Keratinocyte (primary cell): Measurements from ENCODE around the gene VAMP2.
A peak's percentile ranks its signal among the peaks of the same experiment; 100 is the strongest.

ENCODE experiments used
- EZH2 ChIP-seq: IDR thresholded peaks from one replicate; pipeline ENCODE4 v1.6.1; 2012; ENCODE audit warnings: inconsistent platforms, mild to moderate bottlenecking, low read length, moderate library complexity
- TF ChIP-seq, protein P1 (sequence below), 3 experiments: IDR thresholded peaks in 1 of 3; conservative IDR thresholded peaks in 1 of 3; optimal IDR thresholded peaks in 1 of 3; 2 replicates in 2 of 3; 3 replicates in 1 of 3; pipeline versions ENCODE3 to v1.5.1; 2011; ENCODE audit warnings: low read length in 3 of 3, mild to moderate bottlenecking in 3 of 3, moderate library complexity in 2 of 3, control low read depth in 1 of 3, inconsistent platforms in 1 of 3; ENCODE audit not compliant: insufficient read depth in 2 of 3; ENCODE audit errors: extremely low read depth in 1 of 3

DNA sequence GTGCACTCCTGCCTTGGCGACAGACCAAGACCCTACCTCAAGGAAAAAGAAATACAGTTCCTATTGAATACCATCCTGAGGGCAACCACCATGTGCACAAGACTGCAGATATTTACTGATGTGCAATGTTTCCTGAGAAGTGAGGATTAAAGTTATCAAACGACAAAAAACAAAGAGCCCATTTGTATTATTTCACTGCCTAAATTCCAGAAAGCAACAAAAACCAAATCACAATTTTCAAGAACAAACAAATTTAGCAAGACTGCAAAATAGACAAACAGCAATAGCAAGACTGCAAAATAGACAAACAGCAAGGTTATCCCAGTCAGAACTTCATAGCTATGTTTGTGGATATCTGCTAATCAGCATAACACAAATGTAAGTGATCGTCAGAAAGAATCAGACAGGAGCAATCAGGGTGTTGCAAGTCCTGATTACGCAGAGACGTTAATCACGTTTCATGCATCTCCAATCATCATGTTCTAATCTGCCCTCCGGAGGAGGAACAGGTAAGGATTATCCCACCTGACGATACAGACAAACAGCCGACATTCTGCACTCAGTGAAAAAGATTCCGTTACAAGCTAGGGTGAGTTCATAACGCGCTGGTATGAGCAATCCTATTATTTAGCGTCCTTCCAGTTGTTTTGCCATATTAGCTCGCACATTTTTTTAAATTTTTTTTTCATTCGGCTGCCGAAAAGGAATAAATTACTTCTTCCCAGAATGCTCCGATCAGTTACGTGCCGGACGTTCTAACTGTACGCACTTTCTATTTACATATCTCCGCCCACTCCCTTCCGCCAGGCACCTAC is 10.5 kb upstream of the VAMP2 start:
- TF ChIP-seq, protein P1, sequence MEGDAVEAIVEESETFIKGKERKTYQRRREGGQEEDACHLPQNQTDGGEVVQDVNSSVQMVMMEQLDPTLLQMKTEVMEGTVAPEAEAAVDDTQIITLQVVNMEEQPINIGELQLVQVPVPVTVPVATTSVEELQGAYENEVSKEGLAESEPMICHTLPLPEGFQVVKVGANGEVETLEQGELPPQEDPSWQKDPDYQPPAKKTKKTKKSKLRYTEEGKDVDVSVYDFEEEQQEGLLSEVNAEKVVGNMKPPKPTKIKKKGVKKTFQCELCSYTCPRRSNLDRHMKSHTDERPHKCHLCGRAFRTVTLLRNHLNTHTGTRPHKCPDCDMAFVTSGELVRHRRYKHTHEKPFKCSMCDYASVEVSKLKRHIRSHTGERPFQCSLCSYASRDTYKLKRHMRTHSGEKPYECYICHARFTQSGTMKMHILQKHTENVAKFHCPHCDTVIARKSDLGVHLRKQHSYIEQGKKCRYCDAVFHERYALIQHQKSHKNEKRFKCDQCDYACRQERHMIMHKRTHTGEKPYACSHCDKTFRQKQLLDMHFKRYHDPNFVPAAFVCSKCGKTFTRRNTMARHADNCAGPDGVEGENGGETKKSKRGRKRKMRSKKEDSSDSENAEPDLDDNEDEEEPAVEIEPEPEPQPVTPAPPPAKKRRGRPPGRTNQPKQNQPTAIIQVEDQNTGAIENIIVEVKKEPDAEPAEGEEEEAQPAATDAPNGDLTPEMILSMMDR (optimal IDR thresholded peaks at IDR 0.05 in 1 of 3, IDR thresholded peaks at IDR 0.05 in 1 of 3, conservative IDR thresholded peaks at IDR 0.05 in 1 of 3; ENCODE audit: extremely low read depth in 1 of 3, insufficient read depth in 2 of 3, low read length in 3 of 3) = peak in 1 of 3 experiments; percentile 23
- no peak for TF ChIP-seq EZH2
